Measurements from ENCODE around the gene CEP295NL. TPM values are rescaled to one million over a fixed set of nuclear protein-coding genes. Genes with fewer than 3 reads are reported as not detected.

The CEP295NL gene, protein sequence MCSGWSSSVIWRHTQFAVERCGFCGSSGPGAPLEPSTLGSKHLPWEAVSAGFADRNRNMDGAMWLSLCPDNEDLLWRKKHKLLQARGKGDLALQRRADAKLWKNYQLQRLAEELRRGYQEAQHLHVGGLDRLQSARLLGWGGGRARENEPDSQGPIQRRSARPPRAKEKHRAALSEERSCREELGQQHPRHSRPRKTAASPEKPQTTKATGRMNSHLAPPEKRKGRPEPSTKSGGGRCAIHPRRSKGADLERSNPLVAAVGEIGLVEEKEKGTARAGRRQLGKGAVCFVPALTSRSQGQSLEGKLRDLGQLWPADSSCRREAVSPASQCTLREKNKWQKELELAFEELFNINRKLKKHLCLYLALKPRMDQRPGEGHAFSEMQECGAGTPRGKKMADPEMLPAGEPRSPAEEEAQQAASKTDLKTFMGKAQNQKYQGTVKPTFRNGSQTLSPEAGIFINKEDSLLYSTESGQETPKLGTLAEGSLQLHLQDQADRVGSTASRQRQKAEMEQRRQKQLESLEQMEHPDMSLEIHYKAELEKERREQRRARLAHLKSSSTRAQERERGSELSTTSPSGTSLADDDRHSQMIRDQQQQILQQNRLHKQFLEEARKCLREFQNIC
- total RNA-seq (1 to 10 TPM in 5 of 6 donors, under 1 TPM in 1; 0.87 to 5.1 (median 2.7) TPM), polyA plus RNA-seq (1 to 10 TPM in 1 of 2 donors, under 1 TPM in 1; 0.21 to 4.1 TPM)

DNA sequence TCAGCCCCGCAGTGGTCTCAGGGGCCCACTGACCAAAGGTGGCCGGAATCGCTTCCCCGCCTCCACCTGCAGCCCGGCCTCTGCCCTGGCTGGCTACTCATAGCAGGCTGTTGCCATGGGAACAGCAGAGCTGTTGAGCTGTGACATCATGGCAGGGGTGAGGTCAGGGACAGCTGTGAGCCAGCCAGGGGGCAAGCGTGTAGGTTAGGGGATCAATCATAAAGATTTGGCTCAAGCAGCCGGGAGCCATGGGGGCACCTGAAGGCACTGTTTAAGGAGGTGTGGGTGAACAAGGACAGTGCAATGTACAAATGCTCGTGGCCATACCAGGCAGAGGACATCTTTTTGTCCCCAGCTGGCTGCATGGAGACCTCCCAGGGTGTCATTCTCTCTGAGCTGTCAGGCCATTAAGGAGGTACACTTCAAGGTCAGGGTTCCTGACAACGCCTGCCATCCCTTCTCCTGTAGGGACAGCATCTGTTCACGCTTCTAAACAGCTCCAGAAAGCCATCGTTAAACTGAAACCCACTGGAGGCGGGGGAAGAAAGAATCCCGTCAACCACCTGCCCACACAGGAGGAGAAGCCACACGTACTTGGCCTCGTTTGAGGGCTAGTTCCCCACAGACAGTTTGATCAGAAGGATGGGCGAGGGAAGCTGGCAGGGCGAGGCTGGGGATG is at the start of gene CEP295NL:
CEP295NL (minus strand) TSS at position 101 of the 679 bp plus-strand sequence. CDS start 1,373 bp downstream, outside the sequence.
- Histone ChIP-seq H3K9me3 (no peaks in the 10 kb centered on the region), H3K36me3 (peaks cover 0 to 8% (median 0%) of the 10 kb centered on the region in 3 donors), H3K27me3 (no peaks in the 10 kb centered on the region), H3K4me3 (no peak within 1 kb of the TSS), H3K4me1 (peaks cover 0 to 8% (median 7%) of the 10 kb centered on the region in 3 donors), H3K27ac (peak within 1 kb of the TSS in 1 of 4 donors; percentile 22)
- intact Hi-C loops (cut with DNase I) = no loop called here
- 74 to 80% methylated on average over 17 of the region's 17 CpGs for WGBS, 2 donors
- peak in 2 of 6 donors; percentile 58 to 60 for DNase-seq
- peak; percentile 49 to 75 (median 62) for ATAC-seq
- no peak for FAIRE-seq
- TF ChIP-seq, protein P1, sequence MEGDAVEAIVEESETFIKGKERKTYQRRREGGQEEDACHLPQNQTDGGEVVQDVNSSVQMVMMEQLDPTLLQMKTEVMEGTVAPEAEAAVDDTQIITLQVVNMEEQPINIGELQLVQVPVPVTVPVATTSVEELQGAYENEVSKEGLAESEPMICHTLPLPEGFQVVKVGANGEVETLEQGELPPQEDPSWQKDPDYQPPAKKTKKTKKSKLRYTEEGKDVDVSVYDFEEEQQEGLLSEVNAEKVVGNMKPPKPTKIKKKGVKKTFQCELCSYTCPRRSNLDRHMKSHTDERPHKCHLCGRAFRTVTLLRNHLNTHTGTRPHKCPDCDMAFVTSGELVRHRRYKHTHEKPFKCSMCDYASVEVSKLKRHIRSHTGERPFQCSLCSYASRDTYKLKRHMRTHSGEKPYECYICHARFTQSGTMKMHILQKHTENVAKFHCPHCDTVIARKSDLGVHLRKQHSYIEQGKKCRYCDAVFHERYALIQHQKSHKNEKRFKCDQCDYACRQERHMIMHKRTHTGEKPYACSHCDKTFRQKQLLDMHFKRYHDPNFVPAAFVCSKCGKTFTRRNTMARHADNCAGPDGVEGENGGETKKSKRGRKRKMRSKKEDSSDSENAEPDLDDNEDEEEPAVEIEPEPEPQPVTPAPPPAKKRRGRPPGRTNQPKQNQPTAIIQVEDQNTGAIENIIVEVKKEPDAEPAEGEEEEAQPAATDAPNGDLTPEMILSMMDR (IDR thresholded peaks at IDR 0.05) = no peak

DNA sequence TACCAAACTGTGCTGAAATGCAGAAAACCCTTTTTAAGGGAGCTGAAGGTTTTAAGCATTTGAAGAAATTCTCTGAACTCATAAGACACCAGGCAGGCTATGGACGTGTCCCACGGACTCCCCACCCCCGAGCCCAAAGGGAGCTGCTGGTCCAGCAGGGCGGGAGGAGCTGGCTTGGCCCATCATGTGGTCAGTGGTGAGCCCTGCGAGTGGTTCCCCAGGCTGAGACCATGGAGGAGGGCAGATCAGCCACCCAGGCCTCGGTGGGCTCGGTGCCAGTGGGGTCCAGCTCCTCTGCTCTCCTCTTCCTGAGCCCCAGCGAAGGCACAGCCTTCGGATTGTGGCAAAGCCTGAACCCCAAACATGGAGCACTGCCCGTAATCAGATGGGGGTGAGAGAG is 49.7 kb upstream of the CEP295NL start:
- ATAC-seq (no peak), FAIRE-seq (no peak), DNase-seq (peak in 1 of 6 donors; percentile 37)
- H3K9me3 ChIP-seq = no peaks in the 10 kb centered on the region
- no peaks in the 10 kb centered on the region for H3K27me3 ChIP-seq
- TF ChIP-seq, protein P1 (IDR thresholded peaks at IDR 0.05) = no peak
- 91 to 93% methylated on average over 10 of the region's 10 CpGs for WGBS, 2 donors
- no peak overlapping the region for H3K4me3 ChIP-seq
- no peaks in the 10 kb centered on the region for H3K36me3 ChIP-seq
- peaks cover 0 to 6% (median 0%) of the 10 kb centered on the region in 3 donors for H3K4me1 ChIP-seq
- no peak overlapping the region for H3K27ac ChIP-seq
- intact Hi-C loops (cut with DNase I) = no loop called here

DNA sequence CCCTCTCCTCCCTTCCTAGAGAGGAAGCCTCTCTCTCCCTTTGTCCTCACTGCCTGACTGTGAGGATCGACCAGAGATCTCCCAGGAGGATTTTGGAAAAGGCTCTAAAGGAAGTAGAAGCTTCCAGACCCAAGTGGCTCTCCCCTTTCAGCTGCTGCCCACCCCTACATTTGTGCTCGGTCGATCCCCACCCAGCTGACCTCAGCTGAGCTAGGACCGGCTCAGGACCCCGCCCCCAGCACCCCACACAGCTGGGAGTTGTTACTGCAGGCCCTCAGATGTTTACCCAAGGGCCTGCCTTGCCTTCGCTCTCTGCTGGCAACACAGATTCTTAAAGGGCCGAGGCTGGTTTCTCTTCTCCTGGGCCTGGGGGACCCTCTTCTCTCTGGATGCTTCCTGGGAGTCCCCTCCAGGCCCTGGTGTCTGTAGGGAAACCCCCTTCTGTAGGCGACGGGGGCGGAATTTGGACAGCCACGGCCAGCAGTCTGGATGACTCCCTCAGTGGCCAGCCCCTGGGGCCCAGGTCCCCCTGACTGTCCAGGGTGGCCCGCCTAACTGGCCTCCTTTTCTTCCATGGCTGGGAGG is 49.1 kb upstream of the CEP295NL start:
- no peaks in the 10 kb centered on the region for H3K27me3 ChIP-seq
- FAIRE-seq = no peak
- DNase-seq = no peak
- H3K27ac ChIP-seq = no peak overlapping the region
- no peaks in the 10 kb centered on the region for H3K9me3 ChIP-seq
- intact Hi-C loops (cut with DNase I) = no loop called here
- peak in 1 of 4 donors; percentile 45 for ATAC-seq
- H3K4me1 ChIP-seq = peaks cover 0 to 13% (median 3%) of the 10 kb centered on the region in 3 donors
- TF ChIP-seq, protein P1 (IDR thresholded peaks at IDR 0.05) = no peak
- H3K4me3 ChIP-seq = no peak overlapping the region
- H3K36me3 ChIP-seq = no peaks in the 10 kb centered on the region
- WGBS, 2 donors = 47 to 69% methylated on average over 12 of the region's 12 CpGs

DNA sequence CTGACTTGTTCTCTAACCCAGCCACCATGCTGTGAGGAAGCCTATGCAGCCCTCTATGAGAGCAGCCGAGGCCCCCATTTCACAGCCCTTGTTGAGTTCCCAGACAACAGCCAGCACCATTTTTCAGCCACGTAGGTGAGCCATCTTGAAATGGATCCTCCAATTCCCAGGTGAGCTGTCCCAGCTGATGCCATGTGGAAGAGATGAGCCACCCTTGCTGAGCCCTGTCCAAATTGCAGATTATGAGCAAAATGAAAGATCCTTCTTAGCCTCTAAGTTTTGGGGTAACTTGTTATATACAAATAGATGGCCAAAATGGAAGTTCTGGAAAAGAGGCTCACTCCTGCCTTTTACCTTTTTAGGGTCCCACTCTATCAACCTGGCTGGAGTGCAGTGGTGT is 47.9 kb upstream of the CEP295NL start:
- no peak for FAIRE-seq
- DNase-seq = no peak
- TF ChIP-seq, protein P1 (IDR thresholded peaks at IDR 0.05) = no peak
- Histone ChIP-seq H3K36me3 (no peaks in the 10 kb centered on the region), H3K27me3 (no peaks in the 10 kb centered on the region), H3K4me3 (no peak overlapping the region), H3K4me1 (peaks cover 0 to 18% (median 9%) of the 10 kb centered on the region in 3 donors), H3K9me3 (no peaks in the 10 kb centered on the region), H3K27ac (no peak overlapping the region)
- no peak for ATAC-seq
- WGBS, 2 donors = 98 to 100% methylated on average over 2 of the region's 2 CpGs
- intact Hi-C loops (cut with DNase I) = no loop called here

All from pancreas (tissue), 10 donors.